Lower leg skin (tissue), 4 donors: ENCODE results near the gene KCNMA1. TPM values are rescaled to one million over a fixed set of nuclear protein-coding genes. Genes with fewer than 3 reads are reported as not detected.

Experiments used
- DNase-seq, 2 donors: peaks; one replicate each; pipeline ENCODE4 v3.0.0-alpha.2; 2019; ENCODE audit warnings: low spot score in 2 of 2
- H3K4me3 ChIP-seq: fragments of 200-600 bp; sonication (generic); 2 replicates; pipeline ENCODE4 v1.5.1; 2017; ENCODE audit warnings: mild to moderate bottlenecking, low read depth; ENCODE audit not compliant: poor library complexity, severe bottlenecking
- CTCF ChIP-seq, 3 donors: fragments of 450-650 bp; IDR thresholded peaks; one replicate each; pipeline ENCODE4 v1.5.1; 2016; ENCODE audit warnings: antibody characterized with exemption in 3 of 3, mild to moderate bottlenecking in 3 of 3, moderate library complexity in 2 of 3
- POLR2A ChIP-seq, 2 donors: fragments of 450-650 bp; IDR thresholded peaks; one replicate each; pipeline ENCODE4 v1.6.1; 2016 to 2017; ENCODE audit warnings: antibody characterized with exemption in 2 of 2, mild to moderate bottlenecking in 1 of 2, moderate library complexity in 1 of 2
- WGBS, 2 donors: methylation state at CpG; one replicate each; pipeline ENCODE4 v1.1.5; 2018; 5-methylcytosine and 5-hydroxymethylcytosine counted together
- intact Hi-C: fragments of 100-400 bp; cut with DNase I; formaldehyde crosslinking; loops from one replicate; pipeline ENCODE4 v1.15.0; 2023; ENCODE audit warnings: low total_unique reads
- total RNA-seq, 4 donors: library from RNA; depleted of rRNA; stranded (reverse); fragments of >200 nt; gene quantifications; one replicate each; pipeline ENCODE4 v1.1.0, GENCODE V29; 2016

KCNMA1 gene
- total RNA-seq, 4 donors from 2014 or later = 4.1 to 9.9 (median 6.5) TPM

- DNase-seq = no peak
- TF ChIP-seq POLR2A (IDR thresholded peaks at IDR 0.05) = no peak
- TF ChIP-seq CTCF (IDR thresholded peaks at IDR 0.05) = no peak
- intact Hi-C loops = no loop called here
- H3K4me3 ChIP-seq = no peak overlapping the region
Measured at GRCh38 chr10:77269163-77269562, 368.4 kb downstream of the KCNMA1 start.

- 88 to 95% methylated on average over 4 of the region's 4 CpGs for WGBS, 2 donors
- no peak overlapping the region for H3K4me3 ChIP-seq
- no peak for DNase-seq
- intact Hi-C loops = no loop called here
- TF ChIP-seq POLR2A (IDR thresholded peaks at IDR 0.05) (no peak), CTCF (IDR thresholded peaks at IDR 0.05) (no peak)
Measured at GRCh38 chr10:77268721-77269120, 368.9 kb downstream of the KCNMA1 start.

- intact Hi-C loops = no loop called here
- whole genome bisulfite sequencing, 2 donors = 76 to 84% methylated on average over 8 of the region's 8 CpGs
- no peak for DNase-seq
- TF ChIP-seq CTCF (IDR thresholded peaks at IDR 0.05) (no peak), POLR2A (IDR thresholded peaks at IDR 0.05) (no peak)
- no peak overlapping the region for H3K4me3 ChIP-seq
Measured at GRCh38 chr10:77267703-77268675, 369.6 kb downstream of the KCNMA1 start.

- intact Hi-C loops = no loop called here
- H3K4me3 ChIP-seq = no peak overlapping the region
- DNase-seq = no peak
- 50 to 57% methylated on average over 2 of the region's 2 CpGs for WGBS, 2 donors
- TF ChIP-seq CTCF (IDR thresholded peaks at IDR 0.05) = no peak
- TF ChIP-seq POLR2A (IDR thresholded peaks at IDR 0.05) = no peak
Measured at GRCh38 chr10:77266242-77266641, 371.4 kb downstream of the KCNMA1 start.

- TF ChIP-seq CTCF (IDR thresholded peaks at IDR 0.05) = no peak
- no peak for TF ChIP-seq POLR2A (IDR thresholded peaks at IDR 0.05)
- 86 to 92% methylated on average over 3 of the region's 3 CpGs for WGBS, 2 donors
Measured at GRCh38 chr10:77264527-77264926, 373.1 kb downstream of the KCNMA1 start.

More at GRCh38 chr10:77264527-77264926, 373.1 kb downstream of the KCNMA1 start:
- no peak for DNase-seq
- intact Hi-C loops = no loop called here
- no peak overlapping the region for H3K4me3 ChIP-seq
